GM18907 (cell line): Measurements from ENCODE around the gene COPS7A.

ENCODE experiments used
- ATAC-seq: cut with Tn5 transposase; IDR thresholded peaks from one replicate; pipeline ENCODE4 v1.9.1; 2021; ENCODE audit warnings: mild to moderate bottlenecking, moderate library complexity; ENCODE audit not compliant: unreplicated experiment

COPS7A gene

DNA sequence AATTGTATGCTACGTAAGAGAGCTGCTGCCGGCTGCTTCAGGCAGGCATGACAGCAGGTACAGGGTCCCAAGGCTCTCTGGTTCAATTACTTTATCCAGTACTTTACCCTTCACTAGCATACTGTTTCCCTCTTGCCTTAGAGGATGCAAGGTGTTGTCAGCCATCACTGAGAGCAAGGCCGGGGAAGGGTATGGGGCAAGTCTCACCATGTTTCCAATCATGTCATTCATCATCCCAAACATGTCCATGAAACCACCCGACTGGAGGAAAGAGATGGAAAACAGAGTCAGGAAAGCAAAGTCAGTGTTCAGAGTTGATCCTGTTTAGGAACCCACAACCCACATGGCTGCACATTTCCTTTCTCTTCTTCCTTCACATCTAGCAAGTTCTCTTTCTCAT is 26.7 kb downstream of the COPS7A start:
- ATAC-seq: no peak

DNA sequence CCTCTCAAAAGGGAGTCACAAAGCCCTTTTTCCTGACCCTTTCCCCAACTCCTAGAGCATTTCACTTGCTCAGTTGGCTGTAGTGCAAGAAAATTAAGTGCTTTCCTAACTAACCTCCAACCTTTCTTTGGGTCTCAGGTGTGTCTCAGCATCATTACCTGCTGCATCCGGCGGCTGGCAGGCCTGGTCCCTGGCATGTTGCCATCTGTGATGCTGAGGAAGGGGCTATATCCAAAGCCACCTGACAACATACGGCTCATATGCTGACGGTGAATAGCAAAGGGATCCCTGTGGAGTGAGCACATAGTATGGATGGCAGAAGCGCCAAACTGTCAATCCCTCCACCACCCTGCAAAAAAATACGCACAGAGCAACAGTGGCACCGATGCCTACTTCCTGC is 27.9 kb downstream of the COPS7A start:
- no peak for ATAC-seq

DNA sequence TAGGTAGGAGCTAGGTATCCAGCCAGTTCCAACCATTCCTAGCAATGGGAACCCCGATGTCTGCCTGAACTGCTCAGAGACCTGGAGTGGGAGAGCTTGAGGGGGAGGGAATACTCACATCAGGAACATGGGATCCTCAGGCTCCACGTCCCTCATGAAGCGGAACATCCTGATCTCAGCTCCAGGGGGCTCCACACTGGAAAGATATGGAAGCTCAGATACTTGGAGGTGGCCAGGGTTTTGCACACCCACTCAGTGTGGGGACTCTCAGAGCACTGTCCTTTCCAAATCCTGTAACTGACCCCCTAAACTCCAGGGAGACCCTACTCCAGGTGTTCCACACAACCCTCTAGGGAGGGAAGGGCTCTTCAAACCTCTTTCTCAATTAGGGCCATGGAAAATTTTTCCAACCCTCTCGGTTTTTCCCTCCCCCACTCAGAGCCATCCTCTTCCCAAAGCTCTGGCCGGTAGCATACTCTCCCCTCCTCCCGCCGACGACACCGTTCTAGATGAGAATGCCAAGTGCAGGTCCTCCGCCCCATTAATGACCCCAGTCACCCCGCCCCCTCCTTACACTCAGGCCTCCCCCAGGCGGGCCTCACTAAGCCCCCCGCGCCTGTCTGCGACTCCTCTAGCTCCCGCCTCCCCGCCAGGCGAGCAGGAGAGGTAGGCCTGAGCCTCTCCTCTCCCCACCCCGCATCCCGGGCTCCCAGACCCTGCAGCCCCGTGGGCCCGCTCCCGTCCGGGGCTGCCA is 28.5 kb downstream of the COPS7A start:
- no peak for ATAC-seq

DNA sequence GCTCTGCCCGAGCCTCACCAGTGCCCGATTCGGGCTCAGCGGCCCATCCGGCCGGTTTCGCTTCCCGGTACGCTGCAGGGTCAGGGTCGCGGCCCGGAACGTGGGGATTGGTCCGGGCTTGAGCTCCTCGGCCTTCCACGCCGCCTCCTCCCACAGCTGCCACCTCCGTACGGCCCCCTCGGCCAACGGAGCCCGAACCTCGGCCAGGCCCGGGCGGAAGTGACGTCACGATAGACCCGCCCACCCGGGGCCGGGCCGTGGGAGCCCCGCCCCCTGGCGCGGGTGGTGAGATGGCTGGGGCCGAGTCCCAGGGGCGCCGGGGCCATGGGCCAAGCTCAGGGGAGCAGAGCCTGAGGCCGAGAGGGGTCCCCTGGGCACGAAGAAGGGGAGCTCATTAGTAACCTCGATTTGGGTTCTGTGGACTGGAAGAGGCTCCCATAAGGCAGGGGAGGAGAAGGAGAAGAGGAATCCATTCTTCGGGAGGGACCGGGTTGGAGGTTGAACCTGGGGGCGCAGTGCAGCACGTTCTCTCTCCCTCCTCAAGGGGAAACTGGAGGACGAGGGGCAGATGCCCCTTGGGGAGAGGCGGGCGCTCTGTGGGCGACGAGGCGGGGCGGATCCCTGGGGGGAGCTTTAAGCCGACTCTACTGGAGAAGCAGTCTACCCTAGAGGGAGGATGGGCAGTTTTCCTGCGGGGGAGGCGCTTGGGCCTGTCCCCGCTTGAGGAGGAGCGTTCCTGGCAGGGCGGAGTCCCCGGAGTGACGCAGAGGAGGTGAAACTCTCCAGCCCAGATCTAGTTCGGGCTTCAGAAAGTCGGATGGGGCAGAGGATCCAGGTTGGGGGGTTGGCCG is 29.3 kb downstream of the COPS7A start, which contains the start of gene MLF2:
TSS of gene MLF2 (minus strand) at position 221 of the 851 bp plus-strand sequence. CDS start 807 bp downstream, outside the sequence.
- peak; percentile 88 for ATAC-seq

DNA sequence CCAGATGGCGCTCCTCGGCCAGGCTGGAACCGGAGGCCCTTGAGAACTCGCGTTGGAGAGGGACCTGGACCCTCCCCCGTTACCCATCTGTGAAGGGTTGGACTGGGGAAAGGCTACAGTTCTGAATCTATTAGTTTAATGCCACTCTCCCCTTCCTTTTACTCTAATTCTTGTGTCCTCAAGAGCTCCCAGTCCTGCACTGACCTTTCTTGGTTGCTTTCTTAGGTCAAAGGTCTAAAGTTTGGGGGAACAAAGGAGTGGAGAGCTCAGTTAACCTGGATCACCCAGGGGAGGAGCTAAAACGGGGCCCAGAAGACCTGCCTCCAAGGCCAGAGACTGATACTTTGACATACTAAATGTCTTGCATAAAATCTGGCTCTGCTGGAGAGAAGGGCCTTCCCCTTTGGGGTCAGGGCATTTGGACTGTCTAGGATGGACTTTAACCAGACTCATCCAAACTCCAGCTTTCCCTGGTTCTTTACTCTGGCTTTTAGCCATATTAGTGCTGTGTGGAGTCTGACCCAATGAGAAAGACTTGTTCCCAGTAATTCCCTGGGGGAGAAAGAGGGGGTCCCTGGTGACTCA is 30.0 kb downstream of the COPS7A start:
- no peak for ATAC-seq

DNA sequence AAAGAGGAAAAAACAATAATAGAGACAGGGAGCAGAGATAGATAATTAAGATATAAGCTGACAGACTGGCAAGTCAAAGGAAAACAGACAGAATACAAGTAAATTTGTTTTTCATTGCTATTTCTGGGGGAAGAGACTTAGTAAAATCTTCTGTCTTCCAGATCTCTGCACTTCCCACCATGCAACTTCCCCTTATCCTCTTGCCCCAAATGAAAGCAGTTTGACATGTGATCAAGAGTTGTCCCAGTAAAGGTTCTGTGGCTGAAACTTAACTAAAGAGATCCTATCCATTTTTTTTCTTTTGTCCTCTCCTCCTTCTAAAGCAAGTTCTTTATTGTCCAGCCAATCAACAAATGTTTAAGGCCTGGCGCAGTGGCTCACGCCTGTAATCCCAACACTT is 30.6 kb downstream of the COPS7A start:
- no peak for ATAC-seq

DNA sequence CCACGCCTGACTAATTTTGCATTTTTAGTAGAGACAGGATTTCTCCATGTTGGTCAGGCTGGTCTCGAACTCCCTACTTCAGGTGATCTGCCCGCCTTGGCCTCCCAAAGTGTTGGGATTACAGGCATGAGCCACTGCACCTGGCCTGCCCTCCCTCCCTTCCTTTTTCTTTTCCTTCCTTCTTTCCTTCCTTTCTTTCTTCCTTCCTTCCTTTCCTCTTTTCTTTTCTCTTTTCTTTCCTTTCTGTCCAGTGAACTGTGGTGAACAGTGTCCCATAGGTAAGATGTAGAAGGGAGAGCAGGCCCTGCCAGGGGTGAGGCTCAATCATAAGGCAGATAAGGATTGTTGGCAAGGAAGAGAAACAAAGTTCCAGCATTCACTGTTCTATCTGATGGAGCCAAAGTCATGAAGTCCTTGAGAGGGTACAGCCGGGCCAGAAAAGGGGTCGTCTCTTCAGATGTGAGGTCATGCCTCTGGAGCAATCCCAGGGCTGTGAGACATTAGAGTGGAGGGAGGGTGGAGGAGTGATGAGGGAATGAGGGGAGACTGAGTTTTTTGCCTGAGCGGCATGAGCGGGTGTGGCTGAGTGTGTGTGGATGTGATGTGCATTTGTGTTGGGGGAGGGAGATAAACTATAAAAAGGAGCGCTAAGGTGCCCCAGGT is 33.3 kb downstream of the COPS7A start:
- ATAC-seq: no peak

DNA sequence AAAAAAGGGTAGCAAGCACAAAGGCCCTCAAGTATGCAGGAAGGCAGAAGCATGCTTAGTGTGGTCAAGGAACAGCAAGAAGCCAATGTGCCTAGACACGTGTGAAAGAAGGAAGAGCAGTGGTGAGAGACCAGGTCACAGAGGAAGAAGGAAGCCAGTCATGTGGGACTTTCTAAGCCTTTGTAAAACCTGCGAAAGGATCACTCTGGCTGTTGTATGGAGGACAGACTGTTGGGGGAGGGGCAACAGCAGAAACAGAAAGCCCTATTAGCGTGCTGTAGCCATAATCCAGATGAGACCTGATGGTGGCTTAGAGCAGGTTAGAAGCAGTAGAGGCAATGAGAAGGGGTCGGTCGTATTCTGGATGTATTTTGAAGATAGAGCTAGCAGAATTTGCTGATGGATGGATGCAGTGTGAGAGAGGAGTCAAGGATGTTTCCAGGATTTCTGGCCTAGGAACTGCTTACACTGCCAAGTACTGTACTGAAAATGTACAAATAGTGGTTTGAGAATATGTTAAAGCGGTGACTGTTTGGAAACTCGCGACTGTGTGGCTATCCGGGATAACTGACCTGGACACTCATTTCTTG is 34.8 kb downstream of the COPS7A start:
- ATAC-seq: no peak

DNA sequence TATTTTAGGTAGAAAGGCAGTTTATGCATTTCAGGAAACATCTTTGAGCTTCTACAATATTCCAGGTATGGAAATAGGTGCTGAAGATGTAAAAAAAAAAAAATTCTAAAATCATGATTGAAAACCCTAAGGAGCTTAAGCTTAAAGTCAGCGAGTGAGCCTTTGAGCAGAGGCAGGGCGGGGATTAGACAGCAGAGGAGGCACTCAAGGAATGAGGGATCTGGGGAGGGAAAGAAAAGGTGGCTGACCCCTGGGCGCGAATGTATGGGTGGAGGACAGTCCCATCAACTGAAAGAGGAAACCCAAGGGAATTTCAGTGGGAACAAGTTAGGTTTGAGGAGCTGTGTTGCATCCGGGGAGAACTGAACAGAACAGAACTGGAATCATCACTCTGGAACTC is 35.9 kb downstream of the COPS7A start:
- no peak for ATAC-seq

DNA sequence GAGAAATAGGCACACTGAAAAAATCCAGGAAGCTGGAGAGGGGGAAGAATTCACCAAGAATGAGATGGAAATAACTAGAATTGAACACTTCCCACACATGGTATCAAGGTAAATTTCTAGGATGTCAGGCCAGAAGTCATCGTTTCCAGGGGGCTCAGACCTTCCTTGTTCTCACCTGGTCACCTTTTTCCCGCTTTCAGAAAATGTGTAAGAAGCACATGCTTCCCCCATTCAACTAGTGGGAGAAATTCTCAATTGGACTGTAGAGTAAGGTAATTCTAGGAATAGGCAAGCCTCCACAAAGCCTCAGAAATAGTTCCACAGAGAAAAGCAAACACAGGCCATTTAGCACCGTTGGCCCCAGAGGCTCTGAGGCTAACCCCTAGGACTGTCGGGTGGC is 39.5 kb downstream of the COPS7A start:
- ATAC-seq: no peak

DNA sequence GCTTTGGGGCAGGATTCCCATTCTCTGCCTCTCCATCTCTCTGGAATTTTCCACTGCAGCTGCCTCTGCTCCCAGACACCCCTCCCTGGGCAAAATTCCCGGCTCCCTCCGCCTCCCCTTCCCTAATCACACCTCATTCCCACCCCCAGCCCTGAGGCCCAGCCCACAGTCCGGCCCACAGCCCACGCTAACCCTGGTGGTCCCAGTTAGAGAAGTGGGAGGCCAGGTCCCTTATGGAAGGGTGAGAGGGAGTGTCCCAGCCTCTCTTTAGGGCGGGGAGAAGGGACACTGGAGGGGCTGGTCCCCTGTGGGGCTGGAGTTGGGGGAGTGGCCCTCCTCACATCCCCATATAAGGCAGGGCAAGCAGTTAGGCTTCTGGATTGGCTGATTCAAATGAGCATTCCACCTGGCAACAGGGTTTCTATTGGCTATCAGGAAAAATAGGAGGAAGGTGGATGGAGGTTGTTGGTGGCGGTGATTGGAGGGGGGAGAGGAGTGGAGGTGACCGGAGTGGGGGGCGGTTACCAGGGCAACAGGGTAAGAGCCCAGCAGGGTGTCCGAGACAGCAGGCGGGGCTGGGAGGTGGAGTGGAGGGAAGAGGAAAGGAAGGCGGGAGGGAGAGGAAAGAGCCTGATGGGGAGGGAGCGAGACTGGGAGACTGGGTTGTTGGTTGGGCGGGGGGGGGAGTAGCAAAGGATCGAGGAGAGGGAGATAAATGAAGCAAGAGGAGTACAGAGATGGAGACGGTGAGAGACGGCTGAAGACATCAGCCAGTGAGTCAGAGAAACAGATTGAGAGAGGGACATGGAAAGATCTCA is 40.4 kb downstream of the COPS7A start:
- peak; percentile 79 for ATAC-seq

DNA sequence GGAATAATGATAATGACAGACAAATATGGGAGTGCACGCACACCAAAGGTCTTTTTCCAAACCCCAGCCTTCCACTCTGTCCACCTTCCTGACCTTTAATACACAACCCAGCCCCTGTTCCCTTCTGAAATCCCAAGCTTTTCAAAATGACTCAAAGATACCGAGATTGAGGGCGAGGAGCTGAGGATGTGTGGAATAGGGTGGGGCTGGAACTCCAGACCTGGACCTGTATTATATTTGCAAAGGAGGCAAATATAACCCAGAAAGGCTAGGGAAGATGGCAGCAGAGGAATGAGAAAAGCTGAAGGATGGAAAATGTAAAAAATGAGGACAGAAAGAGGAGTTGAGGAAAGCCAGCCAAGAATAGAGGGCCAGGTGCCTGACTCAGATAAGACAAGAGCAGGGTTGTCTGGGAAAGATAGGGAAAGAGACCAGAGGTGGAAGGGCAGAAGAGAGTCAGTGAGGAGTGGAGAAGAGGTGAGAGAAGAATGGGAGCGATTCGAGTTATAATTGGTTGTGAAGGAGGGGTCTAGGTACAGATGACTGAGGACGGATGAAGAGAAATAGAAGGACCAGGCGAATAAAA is 41.3 kb downstream of the COPS7A start:
- no peak for ATAC-seq

DNA sequence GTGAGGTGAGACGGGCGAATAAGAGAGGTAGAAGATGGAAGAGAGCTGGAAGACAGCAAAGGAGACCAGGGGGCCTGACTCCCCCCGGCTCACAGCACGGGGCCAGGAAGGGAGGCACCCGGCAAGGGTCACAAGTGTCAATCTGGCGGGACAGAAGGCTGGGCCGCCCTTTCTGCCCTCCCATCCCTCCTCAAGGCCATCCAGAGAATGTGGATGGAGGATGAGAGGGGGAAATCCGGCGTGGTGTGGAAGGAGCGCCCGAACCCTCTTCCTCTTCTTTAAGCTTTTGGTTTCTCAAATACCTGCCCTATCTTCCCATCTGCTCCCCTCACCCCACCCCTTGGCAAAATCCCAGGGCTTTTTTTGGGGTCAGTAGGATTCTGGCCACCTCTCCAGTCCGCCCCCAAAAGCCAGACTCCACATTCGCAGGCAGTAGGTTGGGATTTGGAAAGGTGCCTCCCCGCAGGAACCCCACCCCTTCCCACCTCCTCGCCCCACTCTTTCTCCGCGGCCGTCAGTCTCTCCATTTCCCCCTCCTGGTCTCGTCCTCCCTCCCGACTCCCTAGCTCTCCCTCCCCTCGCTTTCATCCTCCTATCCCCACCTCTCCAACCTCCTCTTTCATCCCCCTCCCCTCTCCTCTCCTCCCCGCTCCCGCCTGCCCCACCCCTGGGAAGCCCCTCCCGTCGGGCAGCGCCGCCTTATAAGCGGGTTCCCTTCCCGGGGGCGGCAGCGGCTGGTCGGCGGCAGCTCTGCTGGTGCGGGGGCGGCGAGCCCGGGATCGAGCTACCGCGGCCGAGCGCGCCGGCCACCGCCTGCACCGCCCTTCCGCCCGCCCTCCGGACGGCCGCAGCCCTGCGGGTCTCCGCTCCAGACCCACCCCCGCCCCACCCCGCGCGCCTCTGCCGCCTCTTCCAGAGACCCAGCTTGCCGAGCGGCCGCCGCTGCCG is 42.1 kb downstream of the COPS7A start, which contains the start of gene PTMS:
TSS of gene PTMS (plus strand) at position 730 of the 948 bp plus-strand sequence. CDS start 343 bp downstream, outside the sequence.
- ATAC-seq: peak; percentile 23

DNA sequence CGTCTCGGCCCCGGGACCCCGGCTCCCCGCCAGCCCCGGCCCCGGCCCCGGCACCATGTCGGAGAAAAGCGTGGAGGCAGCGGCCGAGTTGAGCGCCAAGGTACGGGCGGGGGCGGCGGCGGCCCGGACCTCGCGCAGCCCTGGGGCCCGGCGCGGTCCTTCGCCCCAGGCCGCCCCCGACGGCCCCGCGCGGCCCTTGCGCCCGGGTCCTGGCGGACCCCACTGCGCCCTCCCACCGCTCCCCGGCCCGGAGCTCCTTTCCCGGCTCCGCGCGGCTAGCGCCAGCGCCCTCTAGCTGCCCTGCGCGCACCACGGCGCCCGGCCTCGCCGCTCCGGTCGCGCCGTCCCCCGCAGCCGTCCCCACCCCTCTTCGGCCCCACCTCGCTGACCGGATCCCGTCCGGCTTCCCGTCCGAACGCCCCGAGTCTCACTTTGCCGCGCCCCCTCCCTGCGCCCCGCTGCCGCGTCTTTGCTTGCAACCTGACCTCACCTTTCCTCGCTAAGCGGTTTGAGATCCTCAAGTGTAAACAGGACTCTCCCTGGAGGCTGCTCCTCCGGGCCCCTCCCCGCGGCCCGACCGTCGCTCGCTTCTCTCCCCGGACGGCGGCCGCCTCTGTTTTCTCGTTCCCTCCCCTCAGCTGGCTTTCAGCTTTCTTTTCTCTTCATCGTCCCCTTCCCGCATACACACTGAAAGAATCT is 43.0 kb downstream of the COPS7A start:
- ATAC-seq: peak; percentile 43

DNA sequence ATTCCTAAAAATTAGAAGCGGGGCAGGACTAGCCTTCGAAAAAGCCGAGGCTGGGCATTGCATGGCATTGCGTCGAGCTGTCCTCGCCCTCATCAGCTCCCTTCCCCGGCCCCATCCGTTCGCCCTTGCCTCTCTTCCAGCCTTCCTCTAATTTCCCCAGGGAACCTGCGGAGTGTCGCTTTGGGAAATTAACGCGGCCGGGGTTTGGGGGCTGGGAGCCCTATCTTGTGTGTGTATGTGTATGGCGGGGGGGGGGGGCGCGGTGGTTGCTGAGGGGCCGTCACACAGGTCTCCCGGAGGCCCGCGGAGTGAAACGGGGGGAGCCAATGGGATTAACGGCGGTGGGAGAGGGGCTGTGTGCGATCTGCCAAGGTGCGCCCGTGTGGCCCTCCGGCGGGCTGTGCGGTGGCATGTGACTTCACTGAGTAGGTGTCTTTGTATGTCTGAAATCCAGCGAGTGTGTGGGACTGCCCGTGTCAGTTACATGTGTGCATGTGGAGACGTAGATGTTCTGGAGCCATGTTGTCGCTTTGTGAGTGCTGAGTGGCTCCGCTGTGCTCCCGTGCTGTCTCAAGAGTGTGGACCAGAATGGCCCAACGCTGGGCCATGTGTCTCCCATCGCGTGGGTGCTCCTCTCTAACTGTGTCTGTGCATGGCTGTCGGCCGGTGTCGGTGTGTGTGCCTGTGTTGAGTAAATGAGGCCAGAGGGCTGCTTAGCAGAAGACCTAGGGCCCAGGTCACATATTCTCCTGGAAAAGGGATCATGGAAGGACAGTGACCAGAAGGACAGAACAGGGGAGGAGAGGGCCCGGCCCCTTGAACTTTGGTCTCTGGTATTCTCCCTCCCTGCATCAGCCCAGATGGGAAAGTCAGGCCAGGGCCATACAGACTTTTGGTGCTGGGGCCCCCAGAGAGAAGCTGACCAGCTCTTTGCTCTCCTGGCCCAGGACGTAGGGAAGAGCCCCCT is 43.8 kb downstream of the COPS7A start:
- no peak for ATAC-seq

DNA sequence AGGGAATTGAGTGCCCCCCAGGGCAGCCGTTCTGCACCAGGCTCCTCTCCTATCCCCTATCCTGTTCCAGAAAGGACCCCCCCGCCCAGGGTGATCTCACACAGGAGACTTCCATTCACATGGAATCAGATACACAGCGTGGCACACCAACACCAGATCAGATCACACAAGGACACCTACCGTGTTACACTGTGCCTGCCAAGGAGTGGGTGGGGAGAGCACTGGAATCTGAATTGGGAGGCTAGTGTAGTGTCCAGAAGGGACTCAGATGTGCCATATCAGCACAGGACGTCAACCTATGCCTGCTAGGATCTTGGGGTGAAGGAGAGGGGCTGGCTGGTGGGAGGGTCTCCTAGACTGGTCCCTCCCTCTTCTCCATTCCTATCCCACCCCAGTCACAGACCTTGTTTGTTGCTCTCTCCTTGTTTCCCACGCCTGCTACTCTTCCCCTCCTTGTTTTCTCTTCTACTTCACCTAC is 44.6 kb downstream of the COPS7A start:
- ATAC-seq: no peak
